Stimulated activated CD4-positive, alpha-beta T cell treated with anti-CD3 and anti-CD28 coated beads, Interleukin-15, amount 100 ng/mL, for 48 hours (primary cell): ENCODE data around the gene CHKB.
"Not testable (repeated sequence)": the region's sequence is repeated elsewhere in the genome, so short reads cannot be mapped to it uniquely, and the experiment has no call there.

Experiments
- DNase-seq, 2 donors: peaks; one replicate each; pipeline ENCODE4 v3.0.0-alpha.2; 2020; ENCODE audit warnings: low read depth in 2 of 2

Gene CHKB, protein sequence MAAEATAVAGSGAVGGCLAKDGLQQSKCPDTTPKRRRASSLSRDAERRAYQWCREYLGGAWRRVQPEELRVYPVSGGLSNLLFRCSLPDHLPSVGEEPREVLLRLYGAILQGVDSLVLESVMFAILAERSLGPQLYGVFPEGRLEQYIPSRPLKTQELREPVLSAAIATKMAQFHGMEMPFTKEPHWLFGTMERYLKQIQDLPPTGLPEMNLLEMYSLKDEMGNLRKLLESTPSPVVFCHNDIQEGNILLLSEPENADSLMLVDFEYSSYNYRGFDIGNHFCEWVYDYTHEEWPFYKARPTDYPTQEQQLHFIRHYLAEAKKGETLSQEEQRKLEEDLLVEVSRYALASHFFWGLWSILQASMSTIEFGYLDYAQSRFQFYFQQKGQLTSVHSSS

DNA sequence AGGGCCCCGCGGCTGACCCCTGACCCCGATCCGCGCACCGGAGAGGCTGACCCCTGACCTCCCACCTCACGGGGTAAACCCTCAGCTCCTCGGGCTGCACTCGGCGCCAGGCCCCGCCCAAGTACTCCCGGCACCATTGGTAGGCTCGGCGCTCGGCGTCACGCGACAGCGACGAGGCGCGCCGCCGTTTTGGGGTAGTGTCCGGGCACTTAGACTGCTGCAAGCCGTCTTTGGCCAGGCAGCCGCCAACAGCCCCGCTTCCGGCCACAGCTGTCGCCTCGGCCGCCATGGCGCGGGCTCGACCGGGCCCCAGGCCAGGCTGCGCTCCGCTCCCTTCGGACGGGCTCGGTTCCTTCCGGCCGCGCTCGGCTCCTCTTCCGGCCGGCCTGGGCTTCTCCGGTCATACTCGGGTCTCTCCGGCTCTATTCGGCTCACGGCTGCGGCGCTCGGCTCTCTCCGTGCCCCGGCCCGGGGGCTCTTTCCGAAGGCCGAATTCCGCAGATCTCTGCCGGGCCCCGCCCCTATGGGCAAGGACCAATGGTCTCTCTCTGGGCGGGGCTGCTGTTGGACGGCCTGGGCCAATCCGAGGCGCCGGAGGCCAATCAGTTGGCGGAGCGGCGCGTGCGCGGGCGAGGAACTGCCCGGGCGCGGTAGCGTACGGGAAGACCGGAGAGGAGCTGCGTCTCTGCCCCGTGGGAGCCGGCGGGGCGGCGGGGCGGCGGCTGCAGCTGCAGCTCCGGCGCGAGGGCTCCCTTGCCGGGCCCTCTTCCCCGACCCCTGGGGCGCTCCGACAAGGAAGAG is at the start of gene CHKB:
Gene CHKB, minus strand, starts transcription at position 357 of the 801 bp plus-strand sequence. Its CDS starts 68 bp downstream, at position 289.
- DNase-seq = peak; percentile 98

DNA sequence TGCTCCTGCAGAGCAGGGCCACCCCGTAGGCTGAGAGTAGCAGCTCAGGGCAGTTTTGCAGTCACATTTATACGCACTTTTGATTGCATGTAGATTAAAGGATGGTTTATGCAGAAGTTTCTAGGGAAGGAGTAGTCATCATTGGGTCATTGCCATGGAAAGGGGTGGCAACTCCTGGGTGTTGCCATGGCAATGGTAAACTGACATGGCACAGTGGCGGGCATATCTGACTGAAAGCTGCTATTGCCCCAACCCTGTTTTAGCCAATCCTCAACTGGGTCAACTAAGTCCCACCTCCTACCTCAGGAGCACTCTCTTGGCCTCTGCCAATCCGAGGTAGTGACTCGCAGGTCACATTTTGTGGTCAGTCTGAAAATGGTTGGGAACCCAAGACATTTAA is 47.7 kb upstream of the CHKB start:
- DNase-seq = no peak

DNA sequence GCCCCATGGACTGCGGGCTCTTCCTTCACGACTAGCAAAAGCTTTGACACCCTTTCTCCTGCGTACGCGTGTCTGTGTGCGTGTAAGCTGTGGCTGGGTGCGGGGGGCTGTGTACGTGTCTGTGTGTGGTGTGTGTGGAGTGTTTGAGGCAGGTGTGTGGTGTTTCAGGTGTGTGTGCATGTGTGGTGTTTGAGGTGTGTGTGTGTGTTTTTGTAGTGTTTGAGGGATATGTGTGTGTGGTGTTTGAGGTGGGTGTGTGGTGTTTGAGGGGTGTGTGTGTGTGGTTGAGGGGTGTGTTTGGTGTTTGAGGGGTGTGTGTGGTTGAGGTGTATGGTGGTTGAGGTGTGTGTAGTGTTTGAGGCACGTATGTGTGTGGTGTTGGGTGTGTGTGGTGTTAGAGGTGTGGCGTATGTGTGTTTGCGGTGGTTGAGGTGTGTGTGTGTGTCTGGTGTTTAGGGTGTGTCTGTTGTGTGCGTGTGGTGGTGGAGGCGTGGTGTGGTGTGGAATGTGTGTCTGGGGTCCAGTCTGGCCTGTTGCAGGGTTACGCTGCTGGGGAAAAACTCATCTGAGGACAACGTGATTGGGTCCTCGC is 46.0 kb upstream of the CHKB start:
- DNase-seq = no peak

- DNase-seq = peak; percentile 58 to 59
These were observed 45.2 kb upstream of the CHKB start, which contains the start of gene ARSA for GRCh38 chr22:50627642-50628542. ARSA (minus strand) TSS chr22:50628152; CDS start chr22:50627779, 373 bp downstream.

- no peak for DNase-seq
These were observed 44.4 kb upstream of the CHKB start for GRCh38 chr22:50626850-50627641.

- no peak for DNase-seq
These were observed 43.7 kb upstream of the CHKB start for GRCh38 chr22:50626314-50626849.

DNA sequence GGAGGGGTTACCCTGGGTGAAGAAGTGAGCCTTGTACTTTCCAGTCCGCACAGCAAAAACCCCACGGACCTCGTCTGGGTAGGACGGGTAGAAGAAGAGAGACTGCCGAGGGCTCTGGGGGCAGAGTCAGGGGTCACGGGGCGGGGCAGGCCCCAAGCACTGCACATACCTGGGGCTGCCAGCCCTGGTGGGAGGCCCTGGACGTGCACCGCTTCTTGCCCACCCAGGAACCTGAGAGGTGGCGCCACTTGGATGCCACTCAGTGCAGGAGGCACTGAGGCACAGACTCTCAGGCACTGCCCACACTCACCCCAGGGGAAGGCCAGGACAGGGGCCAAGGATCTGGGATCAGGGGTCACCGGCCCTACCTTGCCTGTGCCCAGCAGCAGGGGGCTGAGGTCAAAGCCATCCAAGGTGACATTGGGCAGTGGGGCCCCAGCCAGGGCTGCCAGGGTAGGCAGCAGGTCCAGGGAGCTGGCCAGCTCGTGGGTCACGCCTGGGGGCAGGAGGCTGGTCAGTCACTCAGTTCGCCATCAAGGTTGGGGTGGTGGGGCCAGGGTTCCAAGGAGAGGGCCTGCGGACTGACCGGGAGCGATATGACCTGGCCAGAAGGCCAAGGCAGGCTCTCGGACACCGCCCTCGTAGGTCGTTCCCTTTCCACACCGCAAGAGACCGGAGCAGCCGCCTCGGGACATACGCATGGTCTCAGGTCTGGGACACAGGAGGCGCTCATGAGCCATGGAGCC is 43.1 kb upstream of the CHKB start:
- DNase-seq = no peak

- DNase-seq = no peak
These were observed 42.5 kb upstream of the CHKB start for GRCh38 chr22:50625131-50625567.

- no peak for DNase-seq
These were observed 41.9 kb upstream of the CHKB start for GRCh38 chr22:50624347-50625130.

GRCh38 chr22:50622723-50623327 is 40.2 kb upstream of the CHKB start:
- DNase-seq = no peak

DNA sequence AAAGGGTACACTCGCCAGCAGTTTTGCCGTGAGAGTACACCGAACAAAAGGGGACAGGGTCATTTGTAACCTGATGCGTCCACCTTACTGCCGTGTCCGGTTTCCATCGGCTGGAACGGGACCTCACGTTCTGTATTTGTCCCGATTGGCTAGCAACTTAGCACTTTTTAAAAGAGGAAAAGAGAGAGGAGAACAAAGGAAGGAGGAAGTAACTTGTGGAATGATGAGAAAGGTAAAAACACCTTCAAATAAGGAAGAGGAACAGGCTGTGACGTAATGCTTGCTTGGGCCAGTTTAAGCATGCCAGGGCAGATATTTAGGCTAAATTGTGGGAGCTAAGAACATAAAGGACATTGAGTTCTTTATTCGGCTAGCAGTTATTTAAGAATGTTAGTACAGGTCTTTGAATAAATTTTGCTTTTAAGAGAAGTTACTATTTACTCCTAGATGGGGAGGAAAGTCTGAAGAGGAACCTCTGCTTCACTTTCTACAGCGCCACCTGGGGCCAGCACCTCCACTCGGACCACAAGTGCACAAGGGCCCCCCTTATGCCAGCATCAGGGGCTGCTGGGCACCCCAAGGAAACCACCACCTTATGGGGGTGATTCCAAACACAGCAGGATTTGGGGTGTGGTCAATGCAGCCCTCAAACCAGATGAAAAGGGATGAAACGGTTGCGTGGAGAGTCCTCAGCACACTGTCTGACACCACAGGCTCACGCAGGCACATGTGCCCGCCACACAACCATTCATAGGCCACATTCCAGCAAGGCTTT is 39.5 kb upstream of the CHKB start:
- DNase-seq = no peak

DNA sequence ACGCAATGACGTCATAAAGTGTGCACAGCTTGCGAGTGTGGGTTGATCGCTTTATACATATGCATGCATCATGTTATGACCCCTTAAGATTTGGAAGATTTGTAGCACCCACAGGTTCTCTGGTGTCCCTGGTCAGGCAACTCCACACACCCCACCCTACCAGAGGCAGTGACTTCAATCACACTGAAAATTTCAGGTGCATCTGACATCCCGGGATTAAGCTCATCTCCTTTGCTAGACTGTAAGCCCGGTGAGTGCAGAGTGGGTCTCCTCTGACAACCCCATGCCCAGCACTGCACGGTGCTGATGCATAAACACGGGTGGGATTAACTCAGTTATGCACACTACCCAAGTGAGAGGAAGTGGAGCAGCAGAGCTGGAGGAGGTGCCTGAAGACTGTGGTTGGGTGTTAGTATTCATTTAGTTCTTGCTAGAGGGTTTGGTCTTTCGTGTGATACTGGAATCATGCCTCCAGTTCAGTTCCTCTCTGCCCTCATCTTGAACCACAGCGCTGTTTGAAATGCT is 38.8 kb upstream of the CHKB start:
- DNase-seq = peak in 1 of 2 donors; percentile 39

GRCh38 chr22:50620593-50621355 is 38.1 kb upstream of the CHKB start:
- DNase-seq = peak; percentile 57 to 67

GRCh38 chr22:50614296-50614695 is 31.6 kb upstream of the CHKB start:
- DNase-seq = not testable (repeated sequence)

DNA sequence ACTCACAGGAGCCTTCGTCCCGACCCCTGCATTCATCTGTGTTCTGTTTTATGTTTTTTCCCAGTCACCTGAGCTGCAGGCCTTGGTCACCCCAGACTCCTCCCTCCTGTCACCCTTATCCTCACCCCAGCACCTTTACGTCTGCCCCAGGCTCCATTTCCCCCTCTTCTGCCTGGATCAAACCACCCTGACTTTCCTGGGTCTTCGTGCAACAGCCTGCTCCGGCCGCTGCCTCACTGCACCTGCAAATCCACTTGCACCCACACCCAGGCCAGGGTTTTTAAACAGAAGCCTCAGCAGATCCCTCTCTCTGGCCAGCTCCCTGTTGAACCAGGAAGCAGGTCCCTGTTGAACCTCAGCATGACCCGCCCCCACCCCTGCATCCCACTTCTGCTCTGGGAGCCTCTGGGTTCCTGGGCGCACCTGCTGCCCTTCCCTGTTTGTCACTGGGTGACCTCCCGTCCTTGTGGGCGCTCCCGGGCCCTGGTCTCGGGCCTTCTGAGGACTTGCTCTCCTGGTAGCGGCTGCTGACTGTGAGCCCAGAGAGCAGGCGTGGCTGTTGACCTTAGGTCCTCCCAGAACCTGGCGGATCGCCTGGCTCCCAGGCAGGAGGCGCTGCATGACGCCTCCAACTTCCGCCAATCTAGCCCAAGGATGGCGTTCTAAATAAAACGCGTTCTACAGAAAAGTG is 30.8 kb upstream of the CHKB start:
- DNase-seq = no peak
